Muscle layer of colon (tissue), 2 donors: Measurements from ENCODE around the gene PCDHA1.
"Not testable (repeated sequence)": the region's sequence is repeated elsewhere in the genome, so short reads cannot be mapped to it uniquely, and the experiment has no call there.

ENCODE experiments used
- H3K27ac ChIP-seq: one replicate; pipeline ENCODE4 v1.7.0; 2013; ENCODE audit warnings: low read depth, mild to moderate bottlenecking, low read length, moderate library complexity
- H3K27me3 ChIP-seq, 2 donors: one replicate each; pipeline ENCODE4 v1.7.0; 2013; ENCODE audit warnings: low read length in 2 of 2, mild to moderate bottlenecking in 2 of 2; ENCODE audit not compliant: insufficient read depth in 2 of 2, control insufficient read depth in 1 of 2
- H3K36me3 ChIP-seq: one replicate; pipeline ENCODE4 v1.7.0; 2013; ENCODE audit warnings: mild to moderate bottlenecking, low read length; ENCODE audit not compliant: insufficient read depth
- H3K4me1 ChIP-seq: one replicate; pipeline ENCODE4 v1.7.0; 2013; ENCODE audit warnings: mild to moderate bottlenecking, low read length; ENCODE audit not compliant: insufficient read depth
- H3K4me3 ChIP-seq, 2 donors: one replicate each; pipeline ENCODE4 v1.7.0; 2013; ENCODE audit warnings: low read length in 2 of 2, low read depth in 1 of 2, mild to moderate bottlenecking in 1 of 2, moderate library complexity in 1 of 2
- H3K9ac ChIP-seq: one replicate; pipeline ENCODE4 v1.7.0; 2013; ENCODE audit warnings: low read length
- H3K9me3 ChIP-seq: one replicate; pipeline ENCODE4 v1.7.0; 2013; ENCODE audit warnings: mild to moderate bottlenecking, low read length
- donor health status: abdominal sarcoma.
- donor health status: Adenocarcinoma of cecum.

Gene PCDHA1

GRCh38 chr5:140785905-140786686 is at the start of gene PCDHA1:
PCDHA1 (plus strand) TSS chr5:140786140.
- H3K27me3 ChIP-seq = no peaks in the 10 kb centered on the region
- H3K27ac ChIP-seq = no peak within 1 kb of the TSS
- H3K4me3 ChIP-seq = no peak within 1 kb of the TSS
- no peaks in the 10 kb centered on the region for H3K36me3 ChIP-seq
- no peak within 1 kb of the TSS for H3K9ac ChIP-seq
- peaks cover 15% of the 10 kb centered on the region for H3K9me3 ChIP-seq
- H3K4me1 ChIP-seq = no peaks in the 10 kb centered on the region

GRCh38 chr5:140737486-140737885 is 48.5 kb upstream of the PCDHA1 start:
- H3K9me3 ChIP-seq = no peaks in the 10 kb centered on the region
- H3K27me3 ChIP-seq = no peaks in the 10 kb centered on the region
- H3K9ac ChIP-seq = no peak overlapping the region
- H3K4me3 ChIP-seq = no peak overlapping the region
- no peaks in the 10 kb centered on the region for H3K36me3 ChIP-seq
- no peaks in the 10 kb centered on the region for H3K4me1 ChIP-seq
- no peak overlapping the region for H3K27ac ChIP-seq

- Histone ChIP-seq H3K4me3 (no peak overlapping the region), H3K27me3 (no peaks in the 10 kb centered on the region), H3K9me3 (no peaks in the 10 kb centered on the region), H3K9ac (no peak overlapping the region), H3K27ac (no peak overlapping the region), H3K4me1 (no peaks in the 10 kb centered on the region), H3K36me3 (no peaks in the 10 kb centered on the region)
Measured at GRCh38 chr5:140741967-140742366, 44.0 kb upstream of the PCDHA1 start.

- Histone ChIP-seq H3K9ac (no peak overlapping the region), H3K27me3 (no peaks in the 10 kb centered on the region), H3K4me3 (no peak overlapping the region), H3K9me3 (peaks cover 5% of the 10 kb centered on the region), H3K36me3 (no peaks in the 10 kb centered on the region), H3K4me1 (no peaks in the 10 kb centered on the region), H3K27ac (no peak overlapping the region)
Measured at GRCh38 chr5:140753561-140753960, 32.4 kb upstream of the PCDHA1 start.

- Histone ChIP-seq H3K9ac (no peak overlapping the region), H3K4me1 (no peaks in the 10 kb centered on the region), H3K4me3 (no peak overlapping the region), H3K9me3 (peaks cover 29% of the 10 kb centered on the region), H3K27me3 (no peaks in the 10 kb centered on the region), H3K27ac (no peak overlapping the region), H3K36me3 (no peaks in the 10 kb centered on the region)
Measured at GRCh38 chr5:140764177-140764973, 21.6 kb upstream of the PCDHA1 start.

- no peaks in the 10 kb centered on the region for H3K27me3 ChIP-seq
- no peaks in the 10 kb centered on the region for H3K4me1 ChIP-seq
- H3K36me3 ChIP-seq = no peaks in the 10 kb centered on the region
- H3K27ac ChIP-seq = no peak overlapping the region
- no peak overlapping the region for H3K4me3 ChIP-seq
- H3K9me3 ChIP-seq = peaks cover 25% of the 10 kb centered on the region
- no peak overlapping the region for H3K9ac ChIP-seq
Measured at GRCh38 chr5:140767444-140767843, 18.5 kb upstream of the PCDHA1 start.

- no peaks in the 10 kb centered on the region for H3K36me3 ChIP-seq
- no peak overlapping the region for H3K4me3 ChIP-seq
- H3K9ac ChIP-seq = no peak overlapping the region
- no peak overlapping the region for H3K27ac ChIP-seq
- H3K9me3 ChIP-seq = peaks cover 5% of the 10 kb centered on the region
- H3K4me1 ChIP-seq = no peaks in the 10 kb centered on the region
- H3K27me3 ChIP-seq = no peaks in the 10 kb centered on the region
Measured at GRCh38 chr5:140780512-140780911, 5.4 kb upstream of the PCDHA1 start.

GRCh38 chr5:140787422-140787821 is 1.5 kb downstream of the PCDHA1 start:
- H3K9me3 ChIP-seq, H3K27ac ChIP-seq, H3K36me3 ChIP-seq, H3K9ac ChIP-seq, H3K4me1 ChIP-seq, H3K4me3 ChIP-seq, H3K27me3 ChIP-seq: not testable (repeated sequence)

GRCh38 chr5:140787849-140788504 is 2.0 kb downstream of the PCDHA1 start:
- H3K4me1 ChIP-seq, H3K27ac ChIP-seq, H3K9me3 ChIP-seq, H3K9ac ChIP-seq, H3K4me3 ChIP-seq, H3K36me3 ChIP-seq, H3K27me3 ChIP-seq: not testable (repeated sequence)

- H3K27me3 ChIP-seq = no peaks in the 10 kb centered on the region
- H3K9me3 ChIP-seq = peaks cover 18% of the 10 kb centered on the region
- H3K4me1 ChIP-seq = no peaks in the 10 kb centered on the region
- no peaks in the 10 kb centered on the region for H3K36me3 ChIP-seq
- no peak overlapping the region for H3K27ac ChIP-seq
- no peak overlapping the region for H3K4me3 ChIP-seq
- H3K9ac ChIP-seq = no peak overlapping the region
Measured at GRCh38 chr5:140791089-140791488, 5.1 kb downstream of the PCDHA1 start.

GRCh38 chr5:140794595-140795258 is 8.8 kb downstream of the PCDHA1 start, which contains the start of gene PCDHA2:
PCDHA2 (plus strand) TSS chr5:140794852.
- Histone ChIP-seq H3K9me3 (peaks cover 8% of the 10 kb centered on the region), H3K27me3 (no peaks in the 10 kb centered on the region), H3K4me1 (no peaks in the 10 kb centered on the region), H3K36me3 (no peaks in the 10 kb centered on the region), H3K27ac (no peak within 1 kb of the TSS), H3K4me3 (no peak within 1 kb of the TSS), H3K9ac (no peak within 1 kb of the TSS)
